ENCODE data around the gene TBCE. TPM values are rescaled to one million over a fixed set of nuclear protein-coding genes. Genes with fewer than 3 reads are reported as not detected.

Gene TBCE
- total and polyA plus RNA-seq, 2 donors (not counting 1 experiment from before 2014, with no cell fraction given) = 15.2 to 22.1 TPM

GRCh38 chr1:235450886-235451483 is 83.8 kb downstream of the TBCE start:
- H3K27ac ChIP-seq (ENCODE audit: low read length in 2 of 2) = no peak overlapping the region
- no peak for ATAC-seq (ENCODE audit: low read depth)
- no peaks in the 10 kb centered on the region for H3K79me2 ChIP-seq (ENCODE audit: control insufficient read depth, insufficient read depth, low read length)
- no peaks in the 10 kb centered on the region for H3K27me3 ChIP-seq (replicated peaks in 1 of 4; ENCODE audit: control extremely low read depth in 1 of 4, control insufficient read depth in 3 of 4, insufficient read depth in 4 of 4, low read length in 3 of 4)
- no peaks in the 10 kb centered on the region for H3K4me1 Mint-ChIP-seq
- TF ChIP-seq CTCF (IDR thresholded peaks at IDR 0.05) = no peak
- no peak for TF ChIP-seq EZH2 (IDR thresholded peaks at IDR 0.05; ENCODE audit: borderline replicate concordance, insufficient read depth, low read depth, low read length, poor library complexity, severe bottlenecking)
- no peak overlapping the region for H3K4me2 ChIP-seq (replicated peaks; ENCODE audit: low read depth, low read length, poor library complexity, severe bottlenecking)
- POLR2A ChIA-PET = interaction anchor here (0.5 kb wide), 1 partner anchor 57 kb away, joined by 4 read pairs; no protein-coding TSS in a partner anchor
- no peaks in the 10 kb centered on the region for H3K9me3 ChIP-seq (ENCODE audit: control extremely low read depth in 1 of 3, control insufficient read depth in 2 of 3, insufficient read depth in 1 of 3, low read length in 2 of 3)
- no peak for DNase-seq
- intact Hi-C loops (cut with micrococcal nuclease) = no loop called here
- no peak overlapping the region for H3K4me3 ChIP-seq (ENCODE audit: control extremely low read depth in 1 of 5, extremely low read depth in 1 of 5, insufficient read depth in 1 of 5, low read depth in 2 of 5, low read length in 4 of 5)
- H2AFZ ChIP-seq (ENCODE audit: insufficient read depth, low read depth, low read length, poor library complexity, severe bottlenecking) = no peak overlapping the region
- no peaks in the 10 kb centered on the region for H3K27me3 Mint-ChIP-seq
- H3K4me3 Mint-ChIP-seq = no peak overlapping the region
- H4K20me1 ChIP-seq (ENCODE audit: control insufficient read depth, insufficient read depth, low read length, poor library complexity, severe bottlenecking) = no peaks in the 10 kb centered on the region
- CTCF ChIA-PET = interaction anchor here (1.4 kb wide), 1 partner anchor 36 kb away, joined by 3 read pairs; no protein-coding TSS in a partner anchor
- peaks cover 1 to 30% of the 10 kb centered on the region in 2 experiments for H3K36me3 ChIP-seq (replicated peaks in 1 of 2; ENCODE audit: control extremely low read depth in 1 of 2, control insufficient read depth in 1 of 2, extremely low read depth in 1 of 2, insufficient read depth in 2 of 2, low read length in 1 of 2)
- H3K27ac Mint-ChIP-seq = no peak overlapping the region
- H3K9me3 Mint-ChIP-seq (ENCODE audit: insufficient read depth) = no peaks in the 10 kb centered on the region
- 75% methylated on average over 2 of the region's 2 CpGs for WGBS (ENCODE audit: insufficient coverage)
- no peak overlapping the region for H3K9ac ChIP-seq (ENCODE audit: low read length)
- no peaks in the 10 kb centered on the region for H3K4me1 ChIP-seq (ENCODE audit: control insufficient read depth in 2 of 2, insufficient read depth in 2 of 2, low read length in 2 of 2)

- Histone ChIP-seq H3K9ac (ENCODE audit: low read length) (no peak overlapping the region), H3K4me3 (ENCODE audit: control extremely low read depth in 1 of 5, extremely low read depth in 1 of 5, insufficient read depth in 1 of 5, low read depth in 2 of 5, low read length in 4 of 5) (no peak overlapping the region), H3K4me2 (replicated peaks; ENCODE audit: low read depth, low read length, poor library complexity, severe bottlenecking) (no peak overlapping the region), H2AFZ (ENCODE audit: insufficient read depth, low read depth, low read length, poor library complexity, severe bottlenecking) (no peak overlapping the region), H3K79me2 (ENCODE audit: control insufficient read depth, insufficient read depth, low read length) (no peaks in the 10 kb centered on the region), H3K27ac (ENCODE audit: low read length in 2 of 2) (no peak overlapping the region), H3K36me3 (replicated peaks in 1 of 2; ENCODE audit: control extremely low read depth in 1 of 2, control insufficient read depth in 1 of 2, extremely low read depth in 1 of 2, insufficient read depth in 2 of 2, low read length in 1 of 2) (peaks cover 3 to 16% of the 10 kb centered on the region in 2 experiments), H3K27me3 (replicated peaks in 1 of 4; ENCODE audit: control extremely low read depth in 1 of 4, control insufficient read depth in 3 of 4, insufficient read depth in 4 of 4, low read length in 3 of 4) (no peaks in the 10 kb centered on the region), H4K20me1 (ENCODE audit: control insufficient read depth, insufficient read depth, low read length, poor library complexity, severe bottlenecking) (no peaks in the 10 kb centered on the region), H3K4me1 (ENCODE audit: control insufficient read depth in 2 of 2, insufficient read depth in 2 of 2, low read length in 2 of 2) (no peaks in the 10 kb centered on the region), H3K9me3 (ENCODE audit: control extremely low read depth in 1 of 3, control insufficient read depth in 2 of 3, insufficient read depth in 1 of 3, low read length in 2 of 3) (no peaks in the 10 kb centered on the region)
- POLR2A ChIA-PET = no interaction called here
- CTCF ChIA-PET = interaction anchor here (0.6 kb wide), 1 partner anchor 317 kb away, joined by 6 read pairs; no protein-coding TSS in a partner anchor
- no peak overlapping the region for H3K27ac Mint-ChIP-seq
- WGBS (ENCODE audit: insufficient coverage) = 100% methylated on average over 3 of the region's 8 CpGs
- no peak for ATAC-seq (ENCODE audit: low read depth)
- no peaks in the 10 kb centered on the region for H3K27me3 Mint-ChIP-seq
- intact Hi-C loops (cut with micrococcal nuclease) = no loop called here
- DNase-seq = no peak
- H3K4me3 Mint-ChIP-seq = no peak overlapping the region
- no peaks in the 10 kb centered on the region for H3K9me3 Mint-ChIP-seq (ENCODE audit: insufficient read depth)
- H3K4me1 Mint-ChIP-seq = no peaks in the 10 kb centered on the region
- TF ChIP-seq CTCF (IDR thresholded peaks at IDR 0.05) (no peak), EZH2 (IDR thresholded peaks at IDR 0.05; ENCODE audit: borderline replicate concordance, insufficient read depth, low read depth, low read length, poor library complexity, severe bottlenecking) (no peak)
Measured at GRCh38 chr1:235454021-235454420, 86.8 kb downstream of the TBCE start.

All from B cell (primary cell).